ENCODE results near the gene HACE1.
"Not testable (repeated sequence)": the region's sequence is repeated elsewhere in the genome, so short reads cannot be mapped to it uniquely, and the experiment has no call there.

Gene HACE1

GRCh38 chr6:104859225-104860146 is at the start of gene HACE1:
HACE1 (minus strand) TSS chr6:104859919; CDS start chr6:104859642, 277 bp downstream.
- peak; percentile 66 for DNase-seq

- no peak for DNase-seq
These were observed 49.3 kb upstream of the HACE1 start for GRCh38 chr6:104908888-104909525.

- DNase-seq = no peak
These were observed 48.5 kb upstream of the HACE1 start for GRCh38 chr6:104908031-104908887.

- not testable (repeated sequence) for DNase-seq
These were observed 39.2 kb upstream of the HACE1 start for GRCh38 chr6:104898893-104899292.

- no peak for DNase-seq
These were observed 37.2 kb upstream of the HACE1 start for GRCh38 chr6:104896914-104897313.

GRCh38 chr6:104888066-104888465 is 28.3 kb upstream of the HACE1 start:
- no peak for DNase-seq

GRCh38 chr6:104887350-104887749 is 27.6 kb upstream of the HACE1 start:
- no peak for DNase-seq

- DNase-seq = no peak
These were observed 25.9 kb upstream of the HACE1 start for GRCh38 chr6:104885518-104886043.

GRCh38 chr6:104884867-104885517 is 25.3 kb upstream of the HACE1 start:
- no peak for DNase-seq

- no peak for DNase-seq
These were observed 22.4 kb upstream of the HACE1 start for GRCh38 chr6:104881964-104882668.

GRCh38 chr6:104862456-104862855 is 2.7 kb upstream of the HACE1 start:
- DNase-seq = no peak

- DNase-seq = no peak
These were observed 502 bp upstream of the HACE1 start for GRCh38 chr6:104860221-104860620.

GRCh38 chr6:104858642-104859041 is 1.1 kb downstream of the HACE1 start:
- no peak for DNase-seq

GRCh38 chr6:104855507-104855906 is 4.2 kb downstream of the HACE1 start:
- DNase-seq = no peak

GRCh38 chr6:104847721-104848120 is 12.0 kb downstream of the HACE1 start:
- not testable (repeated sequence) for DNase-seq

- DNase-seq = no peak
These were observed 16.5 kb downstream of the HACE1 start for GRCh38 chr6:104843229-104843628.

- DNase-seq = no peak
These were observed 22.6 kb downstream of the HACE1 start for GRCh38 chr6:104837158-104837557.

GRCh38 chr6:104836479-104837020 is 23.2 kb downstream of the HACE1 start:
- DNase-seq = not testable (repeated sequence)

- DNase-seq = no peak
These were observed 23.9 kb downstream of the HACE1 start for GRCh38 chr6:104835782-104836181.

GRCh38 chr6:104829183-104829958 is 30.3 kb downstream of the HACE1 start:
- DNase-seq = no peak

GRCh38 chr6:104828478-104828877 is 31.2 kb downstream of the HACE1 start:
- DNase-seq = no peak

Measured in KG1 (cell line).